NCI-H2227 (cell line): ENCODE results near the gene HDDC3.
"Not testable (repeated sequence)": the region's sequence is repeated elsewhere in the genome, so short reads cannot be mapped to it uniquely, and the experiment has no call there.

ENCODE experiments used
- DNase-seq: peaks from one replicate; lab custom pipeline; 2025; ENCODE audit not compliant: unreplicated experiment; lab: John Stamatoyannopoulos, UW

The HDDC3 gene

GRCh38 chr15:90910441-90911301 lies 21.7 kb downstream of the HDDC3 start:
- no peak for DNase-seq

DNA sequence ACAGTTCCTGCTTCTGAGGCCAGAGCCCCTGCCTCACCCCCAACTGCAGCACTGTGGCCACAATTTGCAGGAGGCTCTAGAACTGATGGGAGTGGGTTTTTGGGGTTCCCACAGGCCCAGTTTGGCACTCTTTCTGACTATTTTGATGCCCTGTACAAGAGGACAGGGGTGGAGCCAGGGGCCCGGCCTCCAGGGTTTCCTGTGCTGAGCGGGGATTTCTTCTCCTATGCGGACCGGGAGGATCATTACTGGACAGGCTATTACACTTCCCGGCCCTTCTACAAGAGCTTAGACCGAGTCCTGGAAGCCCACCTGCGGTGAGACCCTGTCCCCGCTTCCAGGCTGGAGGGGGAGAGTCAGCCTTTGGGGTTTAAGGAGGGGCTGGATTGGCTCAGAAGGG lies 22.4 kb downstream of the HDDC3 start:
- DNase-seq: no peak

DNA sequence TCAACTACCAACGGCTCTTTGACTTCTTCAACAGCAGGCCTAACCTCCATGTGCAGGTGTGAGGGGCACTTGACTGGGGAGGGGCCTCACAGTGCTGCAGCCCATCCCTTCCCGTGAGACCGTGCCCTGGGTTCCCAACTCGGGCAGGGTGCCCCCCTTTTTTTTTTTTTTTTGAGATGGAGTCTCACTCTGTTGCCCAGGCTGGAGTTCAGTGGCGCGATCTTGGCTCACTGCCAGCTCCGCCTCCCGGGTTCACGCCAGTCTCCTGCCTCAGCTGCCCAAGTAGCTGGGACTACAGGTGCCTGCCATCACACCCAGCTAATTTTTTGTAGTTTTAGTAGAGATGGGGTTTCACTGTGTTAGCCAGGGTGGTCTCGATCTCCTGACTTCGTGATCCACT lies 22.9 kb downstream of the HDDC3 start:
- DNase-seq: not testable (repeated sequence)

GRCh38 chr15:90907838-90908507 lies 24.4 kb downstream of the HDDC3 start:
- no peak for DNase-seq

GRCh38 chr15:90907051-90907660 lies 25.2 kb downstream of the HDDC3 start:
- no peak for DNase-seq

- DNase-seq: no peak
Observed at GRCh38 chr15:90906181-90906849, 26.0 kb downstream of the HDDC3 start.

DNA sequence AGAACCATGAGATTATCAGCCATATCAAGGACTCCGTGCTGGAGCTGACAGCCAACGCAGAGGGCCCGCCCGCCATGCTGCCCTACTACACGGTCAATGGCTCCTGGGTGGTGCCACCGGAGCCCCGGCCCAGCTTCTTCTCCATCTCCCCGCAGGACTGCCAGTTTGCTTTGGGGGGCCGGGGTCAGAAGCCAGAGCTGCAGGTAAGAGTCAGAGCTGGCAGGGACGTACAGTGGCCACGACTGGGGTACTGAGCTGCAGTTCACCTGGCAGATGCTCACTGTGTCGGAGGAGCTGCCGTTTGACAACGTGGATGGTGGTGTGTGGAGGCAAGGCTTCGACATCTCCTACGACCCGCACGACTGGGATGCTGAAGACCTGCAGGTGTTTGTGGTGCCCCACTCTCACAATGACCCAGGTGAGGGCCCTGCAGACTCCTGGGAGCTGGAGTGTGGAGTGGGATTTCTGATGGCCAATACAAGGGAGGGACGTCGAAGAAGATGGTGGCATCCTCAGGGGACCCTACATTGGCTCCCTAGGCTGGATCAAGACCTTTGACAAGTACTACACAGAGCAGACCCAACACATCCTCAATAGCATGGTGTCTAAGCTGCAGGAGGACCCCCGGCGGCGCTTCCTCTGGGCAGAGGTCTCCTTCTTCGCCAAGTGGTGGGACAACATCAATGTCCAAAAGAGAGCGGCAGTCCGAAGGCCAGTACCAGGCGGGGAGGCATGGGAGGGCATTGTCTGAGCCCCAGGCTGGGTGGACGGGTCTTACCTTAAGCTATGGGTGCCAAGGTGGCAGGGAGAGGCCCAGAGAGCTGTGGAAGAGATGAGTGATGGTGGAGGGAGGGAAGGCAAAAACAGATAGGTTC lies 26.8 kb downstream of the HDDC3 start:
- no peak for DNase-seq

DNA sequence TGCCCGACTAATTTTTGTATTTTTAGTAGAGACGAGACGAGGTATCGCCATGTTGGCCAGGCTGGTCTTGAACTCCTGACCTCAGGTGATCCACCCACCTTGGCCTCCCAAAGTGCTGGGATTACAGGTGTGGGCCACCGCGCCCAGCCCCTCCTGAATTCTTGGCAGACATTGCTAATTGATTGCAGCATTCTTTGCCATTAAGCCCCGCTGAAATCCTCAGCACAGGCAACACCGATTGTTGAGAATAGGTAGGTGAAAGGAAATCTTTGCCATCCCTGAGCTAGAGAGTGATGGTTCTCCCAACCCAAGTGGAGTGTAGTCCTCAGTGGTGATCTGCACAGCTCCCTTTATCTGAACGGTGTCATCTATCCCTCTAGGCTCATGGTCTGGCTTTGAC lies 27.6 kb downstream of the HDDC3 start:
- DNase-seq: no peak

GRCh38 chr15:90903733-90904536 lies 28.4 kb downstream of the HDDC3 start:
- peak; percentile 24 for DNase-seq

DNA sequence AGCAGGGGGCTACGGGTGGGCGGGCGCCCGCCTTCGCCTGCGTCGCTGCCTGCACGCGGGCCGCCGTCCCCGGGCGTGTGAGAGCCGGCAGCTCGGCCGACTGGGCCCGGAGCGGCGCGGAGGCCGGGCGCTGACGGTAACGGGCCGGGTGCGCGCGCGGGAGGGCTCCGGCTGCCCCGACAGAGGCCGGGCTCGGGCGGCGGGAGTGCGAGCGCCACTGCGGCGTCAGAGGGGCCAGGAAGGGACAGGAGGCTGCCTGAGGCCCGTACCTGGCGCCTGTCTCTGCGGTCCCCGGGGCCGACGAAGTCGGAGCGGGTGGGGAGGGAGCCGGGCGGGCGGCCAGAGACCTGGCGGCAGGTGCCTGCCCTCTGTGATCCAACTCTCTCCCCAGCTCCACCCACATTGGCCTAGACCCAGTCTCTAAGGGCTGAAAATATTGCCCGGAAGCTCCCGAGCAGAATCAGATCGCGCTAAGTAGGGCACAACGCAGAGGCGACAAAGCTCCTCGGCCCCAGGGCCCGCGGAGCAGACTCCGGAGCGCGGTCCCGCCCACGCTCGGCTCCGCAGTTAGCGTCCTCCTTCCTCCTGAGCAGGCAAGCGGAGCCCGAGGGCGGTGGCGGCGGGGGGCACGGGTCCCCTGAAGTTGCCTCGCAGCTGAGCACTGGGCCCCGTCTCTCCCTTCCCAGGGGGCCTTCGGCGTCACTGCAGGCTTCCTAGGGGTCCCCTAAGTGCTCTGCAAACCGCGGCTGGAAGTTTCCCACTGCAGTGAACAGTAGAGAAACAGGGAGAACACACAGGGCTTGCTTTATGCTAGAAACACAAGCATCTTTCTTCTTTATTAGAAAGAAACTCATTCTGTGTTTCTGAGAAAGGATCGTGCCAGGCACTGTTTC lies 29.3 kb downstream of the HDDC3 start, which contains the start of gene MAN2A2:
TSS of gene MAN2A2 (plus strand) at position 463 of the 893 bp plus-strand sequence. CDS start 906 bp downstream, outside the sequence.
- peak; percentile 69 for DNase-seq

- peak; percentile 79 for DNase-seq
Observed at GRCh38 chr15:90902040-90902839, 30.1 kb downstream of the HDDC3 start.

- DNase-seq: peak; percentile 10
Observed at GRCh38 chr15:90901175-90902039, 30.9 kb downstream of the HDDC3 start.

DNA sequence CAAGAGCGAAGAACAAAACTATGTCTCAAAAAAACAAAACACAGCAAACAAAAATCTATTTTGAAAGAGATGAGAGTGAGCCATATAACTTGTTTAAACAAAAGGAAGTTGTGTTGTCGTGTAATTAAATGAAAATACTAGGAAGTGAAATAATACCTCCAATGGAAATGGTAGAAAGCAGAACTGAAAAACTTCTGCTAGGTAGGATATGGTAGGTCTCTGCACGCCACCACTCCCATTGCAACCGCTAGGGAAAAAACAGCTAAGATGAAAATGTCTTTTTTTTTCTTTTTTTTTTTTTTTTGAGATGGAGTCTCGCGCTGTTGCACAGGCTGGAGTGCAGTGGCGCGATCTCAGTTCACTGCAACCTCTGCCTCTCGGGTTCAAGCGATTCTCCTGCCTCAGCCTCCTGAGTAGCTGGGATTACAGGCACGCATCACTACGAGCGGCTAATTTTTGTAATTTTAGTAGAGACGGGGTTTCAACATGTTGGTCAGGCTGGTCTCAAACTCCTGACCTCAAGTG lies 35.2 kb downstream of the HDDC3 start:
- not testable (repeated sequence) for DNase-seq

DNA sequence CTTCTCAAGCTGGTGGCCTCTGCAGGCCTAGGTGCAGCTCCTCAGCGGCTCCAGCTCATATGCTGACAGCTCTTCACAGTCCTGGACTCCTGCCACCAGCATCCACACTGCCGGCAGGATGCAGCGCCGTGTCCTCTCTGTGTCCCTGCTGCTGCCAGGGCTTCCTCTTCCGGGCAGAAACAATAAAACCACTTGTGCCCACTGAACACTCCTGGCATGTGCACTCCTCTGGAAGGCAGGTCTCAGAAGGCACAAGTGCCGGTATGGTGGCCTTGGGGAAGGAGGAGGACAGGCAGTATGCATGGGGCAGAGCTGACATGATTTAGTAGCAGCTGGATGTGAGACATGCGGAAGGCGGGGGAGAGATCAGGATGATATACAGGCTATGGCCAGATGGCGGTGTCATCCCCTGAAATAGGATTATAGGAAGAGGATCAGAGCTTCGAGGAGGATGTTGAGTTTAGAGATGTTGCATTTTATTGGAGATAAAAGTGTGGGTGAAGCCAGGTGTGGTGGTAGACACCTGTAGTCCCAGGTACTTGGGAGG lies 36.7 kb downstream of the HDDC3 start:
- peak; percentile 39 for DNase-seq

- DNase-seq: no peak
Observed at GRCh38 chr15:90893175-90894090, 38.9 kb downstream of the HDDC3 start.
